HG03520 (cell line): ENCODE results near the gene SPATA12.

Source experiments
- ATAC-seq: cut with Tn5 transposase; IDR thresholded peaks from one replicate; pipeline ENCODE4 v1.9.1; 2021; ENCODE audit warnings: mild to moderate bottlenecking, moderate library complexity; ENCODE audit not compliant: unreplicated experiment

Gene SPATA12

GRCh38 chr3:57048728-57049127 is 11.7 kb upstream of the SPATA12 start:
- ATAC-seq: no peak

- ATAC-seq: no peak
Observed at GRCh38 chr3:57052662-57053061, 7.8 kb upstream of the SPATA12 start.

- ATAC-seq: no peak
Observed at GRCh38 chr3:57053122-57053521, 7.3 kb upstream of the SPATA12 start.

GRCh38 chr3:57057351-57057750 is 3.1 kb upstream of the SPATA12 start:
- no peak for ATAC-seq

- no peak for ATAC-seq
Observed at GRCh38 chr3:57059411-57059810, 1.1 kb upstream of the SPATA12 start.

- ATAC-seq: no peak
Observed at GRCh38 chr3:57061556-57061955, 1.1 kb downstream of the SPATA12 start.

GRCh38 chr3:57062101-57062631 is 1.7 kb downstream of the SPATA12 start:
- no peak for ATAC-seq

GRCh38 chr3:57063032-57063431 is 2.6 kb downstream of the SPATA12 start:
- no peak for ATAC-seq

GRCh38 chr3:57064001-57064400 is 3.5 kb downstream of the SPATA12 start:
- no peak for ATAC-seq

- no peak for ATAC-seq
Observed at GRCh38 chr3:57064572-57064971, 4.1 kb downstream of the SPATA12 start.

GRCh38 chr3:57065588-57065987 is 5.1 kb downstream of the SPATA12 start:
- ATAC-seq: no peak

GRCh38 chr3:57066471-57066870 is 6.0 kb downstream of the SPATA12 start:
- no peak for ATAC-seq

- peak; percentile 99 for ATAC-seq
Observed at GRCh38 chr3:57068437-57069089, 8.1 kb downstream of the SPATA12 start.

- ATAC-seq: no peak
Observed at GRCh38 chr3:57069503-57069902, 9.0 kb downstream of the SPATA12 start.

- ATAC-seq: no peak
Observed at GRCh38 chr3:57073628-57074027, 13.2 kb downstream of the SPATA12 start.

- no peak for ATAC-seq
Observed at GRCh38 chr3:57074135-57074534, 13.7 kb downstream of the SPATA12 start.

GRCh38 chr3:57076422-57076951 is 16.0 kb downstream of the SPATA12 start:
- ATAC-seq: no peak

- no peak for ATAC-seq
Observed at GRCh38 chr3:57077630-57078343, 17.3 kb downstream of the SPATA12 start.

GRCh38 chr3:57078344-57078634 is 17.8 kb downstream of the SPATA12 start:
- ATAC-seq: no peak

GRCh38 chr3:57078635-57079473 is 18.4 kb downstream of the SPATA12 start:
- no peak for ATAC-seq

- no peak for ATAC-seq
Observed at GRCh38 chr3:57079474-57079831, 19.0 kb downstream of the SPATA12 start.

- ATAC-seq: no peak
Observed at GRCh38 chr3:57080171-57080570, 19.7 kb downstream of the SPATA12 start.
